Measurements from ENCODE around the gene HIPK4.

HIPK4 gene

DNA sequence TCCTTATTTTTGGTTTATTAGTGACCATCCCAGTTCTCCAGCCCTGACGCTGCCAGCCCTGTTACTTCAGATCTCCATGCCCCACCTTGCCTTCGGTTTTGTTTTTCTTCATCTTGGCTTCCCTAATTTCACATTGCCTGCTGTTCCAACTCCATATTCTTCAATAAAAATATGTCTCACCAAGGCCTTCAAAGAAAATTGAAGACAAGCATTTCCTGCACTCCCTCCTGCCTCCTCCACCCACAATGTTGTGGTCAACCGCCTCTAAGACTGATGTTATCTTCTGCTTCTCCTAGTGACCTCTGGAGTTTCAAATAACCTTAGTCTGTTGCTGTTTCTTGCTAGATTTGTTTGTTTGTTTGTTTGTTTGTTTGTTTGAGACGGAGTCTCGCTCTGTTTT, 26.9 kb downstream of the HIPK4 start:
- FAIRE-seq: no peak

DNA sequence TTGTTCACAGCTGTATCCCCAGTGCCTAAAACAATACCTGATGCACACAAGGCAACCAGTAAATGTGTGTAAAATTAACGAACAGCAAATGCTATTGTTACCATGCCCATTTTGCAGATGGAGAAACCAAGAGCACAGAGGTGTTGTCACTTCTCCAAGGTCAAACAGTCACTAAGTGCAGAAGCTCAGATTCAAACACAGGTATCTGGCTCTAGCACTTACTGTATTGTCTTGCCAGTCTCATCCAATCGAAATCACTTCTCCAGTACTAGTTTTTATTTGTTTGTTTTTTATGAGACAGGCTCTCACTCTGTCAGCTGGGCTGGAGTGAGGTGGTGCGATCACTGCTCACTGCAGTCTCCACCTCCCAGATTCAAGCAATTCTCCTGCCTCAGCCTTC, 27.8 kb downstream of the HIPK4 start:
- FAIRE-seq: no peak

DNA sequence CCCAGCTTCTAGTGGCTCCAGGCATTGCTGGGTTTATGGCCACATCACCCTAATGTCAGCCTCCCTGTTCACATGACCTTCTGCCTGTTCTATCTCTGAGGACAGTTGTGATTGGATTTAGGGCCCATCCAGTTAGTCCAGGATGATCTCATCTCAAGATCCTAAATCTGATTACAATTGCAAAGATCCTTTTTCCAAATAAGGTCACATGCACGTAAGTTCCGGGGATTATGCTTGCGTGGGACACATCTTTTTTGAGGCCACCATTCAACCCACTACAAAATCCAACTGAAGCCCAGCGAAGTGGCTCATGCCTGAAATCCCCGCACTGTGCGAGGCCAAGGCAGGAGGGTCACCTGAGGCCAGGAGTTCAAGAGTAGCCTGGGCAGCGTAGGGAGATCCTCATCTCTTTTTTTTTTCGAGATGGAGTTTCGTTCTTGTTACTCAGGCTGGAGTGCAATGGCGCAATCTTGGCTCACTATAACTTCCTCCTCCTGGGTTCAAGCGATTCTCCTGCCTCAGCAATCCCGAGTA, 29.2 kb downstream of the HIPK4 start:
- no peak for FAIRE-seq

DNA sequence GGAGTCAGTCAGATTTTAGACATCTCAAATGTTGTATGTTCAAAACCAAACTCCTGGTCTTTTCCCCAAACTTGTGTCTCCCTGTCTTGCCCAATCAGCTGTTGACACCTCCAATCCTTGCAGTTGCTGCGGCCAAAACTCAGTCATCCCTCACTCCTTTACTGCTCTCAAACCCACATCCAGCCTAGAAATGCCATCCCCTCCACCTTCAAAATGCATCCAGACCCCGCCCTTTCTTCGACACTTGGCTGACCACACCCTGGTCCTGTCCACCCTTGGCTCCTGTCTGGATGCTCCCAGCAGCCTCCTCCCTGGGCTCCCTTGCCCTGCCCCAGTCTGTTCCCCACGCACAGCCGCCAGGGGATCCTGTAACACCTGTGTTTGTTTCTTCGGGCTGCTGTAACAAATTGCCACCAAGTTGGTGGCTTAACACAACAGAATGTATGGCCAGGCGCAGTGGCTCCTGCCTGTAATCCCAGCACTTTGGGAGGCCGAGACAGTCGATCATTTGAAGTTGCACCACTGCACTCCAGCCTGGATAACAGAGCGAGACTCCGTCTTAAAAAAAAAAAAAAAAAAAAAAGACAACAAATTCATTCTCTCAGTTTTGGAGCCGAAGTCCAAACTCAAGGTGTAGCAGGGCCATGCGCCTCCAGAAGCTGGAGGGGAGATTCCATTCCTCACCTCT, 29.8 kb downstream of the HIPK4 start:
- no peak for FAIRE-seq

DNA sequence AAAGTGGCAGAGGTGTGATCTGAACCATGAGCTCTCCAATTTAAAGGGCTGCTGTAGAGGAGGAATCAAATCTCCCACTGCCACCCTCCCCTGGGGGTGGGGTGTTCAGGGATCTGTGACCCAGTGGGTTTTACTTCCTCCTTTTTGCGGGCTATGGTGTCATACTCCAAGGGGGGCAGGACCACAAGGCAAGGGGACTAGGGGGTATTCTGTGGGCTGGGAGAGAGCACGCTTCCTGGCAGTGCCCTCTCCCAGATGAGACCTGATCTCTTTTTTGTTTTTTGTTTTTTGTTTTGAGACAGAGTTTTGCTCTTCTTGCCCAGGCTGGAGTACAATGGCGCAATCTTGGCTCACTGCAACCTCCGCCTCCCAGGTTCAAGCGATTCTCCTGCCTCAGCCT, 31.2 kb downstream of the HIPK4 start:
- FAIRE-seq: no peak

DNA sequence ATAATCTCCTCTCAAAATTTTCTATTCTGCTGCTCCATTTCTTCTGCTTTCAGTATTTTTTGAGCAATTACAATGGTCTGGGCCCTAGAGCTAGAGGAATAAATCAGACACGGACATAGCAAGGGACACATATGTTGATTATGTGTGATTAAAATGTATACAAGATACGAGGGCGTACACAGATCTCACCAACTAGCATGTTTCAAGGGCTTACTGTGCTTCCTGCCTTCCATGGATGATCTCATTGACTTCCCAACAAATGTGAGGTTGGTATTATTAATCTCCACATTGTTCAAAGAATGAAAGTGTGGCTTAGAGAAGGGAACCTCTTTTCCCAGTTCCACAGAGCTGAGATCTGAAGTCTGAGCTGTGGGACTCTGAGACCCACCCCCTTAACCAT, 32.3 kb downstream of the HIPK4 start:
- no peak for FAIRE-seq

DNA sequence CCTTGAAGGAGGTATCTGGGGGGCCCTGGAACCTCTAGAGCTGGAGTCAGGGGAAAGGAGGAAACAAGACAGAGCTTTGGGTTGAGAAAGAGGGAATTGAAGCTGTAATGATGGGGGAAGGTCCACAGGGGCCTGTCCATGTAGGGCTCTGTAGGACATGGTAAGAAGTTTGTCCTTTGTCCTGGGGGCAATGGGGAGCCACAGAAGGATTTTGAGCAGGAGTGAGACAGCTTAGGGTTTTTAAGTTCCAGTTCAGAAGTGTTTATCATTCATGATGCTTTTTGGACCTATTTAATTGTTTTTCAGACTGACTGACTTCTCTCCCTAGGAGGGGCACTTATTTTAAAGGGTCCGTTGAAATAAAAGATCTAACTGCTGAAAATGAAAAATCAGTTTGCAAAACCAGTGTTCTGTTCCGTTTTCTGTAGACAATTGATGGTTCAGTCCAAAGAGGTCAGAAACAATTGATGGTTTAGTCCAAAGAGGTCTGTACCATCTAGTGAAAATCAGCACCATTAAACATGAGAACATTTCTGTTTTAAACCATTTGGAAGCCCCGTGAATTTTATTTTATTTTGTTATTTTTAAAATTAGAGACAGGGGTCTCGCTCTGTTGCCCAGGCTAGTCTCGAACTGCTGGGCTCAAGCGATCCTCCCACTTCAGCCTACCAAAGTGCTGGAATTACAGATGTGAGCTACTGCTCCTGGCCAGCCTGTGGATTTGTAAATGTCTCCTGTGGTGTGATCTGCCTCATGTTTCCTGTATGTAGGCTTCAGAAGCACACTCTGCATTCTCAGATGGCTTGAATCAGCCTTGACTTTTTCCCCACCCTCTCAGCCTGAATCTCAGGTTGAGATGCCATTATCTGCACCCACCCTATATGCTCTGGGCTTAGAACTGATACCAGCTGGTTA, 33.0 kb downstream of the HIPK4 start:
- no peak for FAIRE-seq

DNA sequence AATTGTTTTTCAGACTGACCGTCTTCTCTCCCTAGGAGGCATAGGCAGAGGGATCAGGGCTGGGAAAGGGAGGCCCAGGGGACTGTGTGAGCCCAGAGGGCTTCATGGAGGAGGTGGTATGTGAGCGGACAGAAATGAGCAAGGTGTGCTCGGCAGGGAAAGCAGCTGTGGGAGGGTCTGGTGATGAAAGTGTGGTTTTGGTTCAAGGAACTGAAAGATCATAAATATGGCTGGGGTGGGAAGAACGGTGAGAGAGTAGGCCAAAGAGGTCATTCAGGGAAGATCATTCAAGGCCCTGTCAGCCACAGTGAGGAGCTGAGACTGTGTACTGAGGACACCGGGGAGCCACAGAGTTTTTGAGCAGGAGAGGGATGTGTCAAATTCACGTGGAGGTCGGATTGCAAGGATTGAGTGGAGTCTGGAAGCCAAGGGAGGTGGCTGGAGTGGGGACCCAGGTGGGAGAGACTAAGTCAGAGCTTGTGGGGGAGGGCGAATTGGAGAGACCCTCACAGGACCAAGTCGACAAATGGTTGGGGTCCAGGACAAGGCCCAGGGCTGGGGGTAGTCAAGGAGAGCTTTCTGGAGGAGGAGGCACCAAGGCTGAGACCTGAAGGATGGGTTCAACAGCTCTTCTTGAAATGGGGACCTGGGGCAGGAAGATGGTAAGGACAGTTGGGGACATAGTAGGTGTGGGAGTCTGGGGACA, 33.9 kb downstream of the HIPK4 start:
- FAIRE-seq: no peak

DNA sequence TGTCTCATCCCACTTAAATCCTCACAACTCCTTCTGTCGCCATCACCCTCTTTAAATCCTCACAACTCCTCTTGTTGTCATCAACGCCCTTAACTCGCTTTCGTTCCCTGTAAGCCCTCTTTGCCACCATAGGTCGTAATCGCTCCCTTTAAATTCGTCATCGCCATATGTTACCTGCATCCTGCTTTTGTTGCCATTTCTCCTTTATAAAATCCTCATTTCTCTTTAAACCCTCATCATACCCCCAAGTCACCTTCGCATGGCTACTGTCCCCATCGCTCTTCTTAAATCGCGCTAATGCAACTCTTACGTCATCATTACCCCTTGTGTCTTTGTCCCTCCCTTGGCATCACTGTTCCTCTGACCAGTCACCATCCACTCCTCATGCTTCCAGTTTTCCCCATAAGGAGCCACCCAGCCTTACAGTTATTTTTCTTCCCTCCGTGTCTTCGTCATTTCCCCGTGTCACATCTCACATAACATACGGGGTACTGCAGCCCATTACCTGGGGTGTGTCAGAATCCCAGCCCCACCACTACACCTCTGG, 40.9 kb downstream of the HIPK4 start:
- FAIRE-seq: no peak

DNA sequence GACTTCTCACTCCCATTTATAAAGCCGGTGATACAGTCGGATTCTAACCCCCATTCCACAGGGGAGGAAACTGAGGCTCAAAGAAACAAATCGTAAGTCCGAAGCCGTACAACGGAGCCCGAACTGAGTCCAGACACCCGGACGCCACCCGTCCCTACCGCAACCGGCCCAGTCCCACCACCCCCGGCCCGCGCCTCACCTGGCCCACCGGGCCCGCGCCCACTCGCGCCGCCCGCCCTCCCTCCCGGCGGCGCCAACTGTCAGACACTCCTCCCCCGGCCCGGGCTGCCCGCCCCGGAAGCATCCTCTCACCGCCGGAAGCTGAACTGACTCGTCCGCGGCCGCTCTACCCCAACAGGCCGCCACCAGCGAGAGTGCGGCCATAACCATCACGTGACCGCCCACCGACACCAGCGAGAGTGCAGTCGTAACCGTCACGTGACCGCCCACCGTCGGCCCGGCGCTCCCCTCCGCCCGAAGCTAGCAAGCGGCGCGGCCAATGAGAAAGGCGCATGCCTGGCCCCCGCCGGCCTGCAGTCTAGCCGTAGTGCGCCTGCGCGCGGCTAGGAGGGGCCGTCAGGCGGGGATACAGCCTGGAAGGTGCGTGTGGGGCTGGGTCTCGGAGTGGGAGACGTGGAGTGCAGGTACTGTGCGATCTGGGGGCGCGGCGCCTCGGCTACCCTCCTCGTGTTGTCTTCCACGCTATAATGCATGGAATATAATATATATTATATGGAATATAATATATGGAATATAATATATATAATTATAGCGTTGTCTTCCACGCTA, 41.7 kb downstream of the HIPK4 start, which contains the start of the genes C19orf47 and PLD3:
Gene C19orf47 (minus strand): TSS at position 273 of the 789 bp plus-strand sequence. CDS start 6,540 bp downstream, outside the sequence.
Gene PLD3 (plus strand): TSS at position 571 of the 789 bp plus-strand sequence. CDS start 17,789 bp downstream, outside the sequence.
- no peak for FAIRE-seq

DNA sequence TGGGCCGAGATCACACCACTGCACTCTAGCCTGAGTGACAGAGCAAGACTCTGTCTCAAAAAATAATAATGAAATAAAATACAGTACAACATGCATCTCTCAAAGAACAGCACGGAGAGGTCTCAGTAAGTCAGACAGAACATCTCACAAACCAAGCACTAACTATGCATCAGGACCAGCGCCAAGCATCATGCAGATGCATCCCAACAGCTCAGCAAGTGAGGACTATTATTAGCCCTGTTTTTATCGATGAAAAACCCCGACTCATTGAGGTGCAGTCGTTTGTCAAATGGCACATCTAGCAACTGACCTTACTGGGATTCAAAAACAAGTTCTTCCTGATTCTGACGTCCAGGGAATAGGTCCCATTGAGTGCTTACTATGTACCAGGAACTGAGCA, 45.6 kb downstream of the HIPK4 start:
- FAIRE-seq: no peak

DNA sequence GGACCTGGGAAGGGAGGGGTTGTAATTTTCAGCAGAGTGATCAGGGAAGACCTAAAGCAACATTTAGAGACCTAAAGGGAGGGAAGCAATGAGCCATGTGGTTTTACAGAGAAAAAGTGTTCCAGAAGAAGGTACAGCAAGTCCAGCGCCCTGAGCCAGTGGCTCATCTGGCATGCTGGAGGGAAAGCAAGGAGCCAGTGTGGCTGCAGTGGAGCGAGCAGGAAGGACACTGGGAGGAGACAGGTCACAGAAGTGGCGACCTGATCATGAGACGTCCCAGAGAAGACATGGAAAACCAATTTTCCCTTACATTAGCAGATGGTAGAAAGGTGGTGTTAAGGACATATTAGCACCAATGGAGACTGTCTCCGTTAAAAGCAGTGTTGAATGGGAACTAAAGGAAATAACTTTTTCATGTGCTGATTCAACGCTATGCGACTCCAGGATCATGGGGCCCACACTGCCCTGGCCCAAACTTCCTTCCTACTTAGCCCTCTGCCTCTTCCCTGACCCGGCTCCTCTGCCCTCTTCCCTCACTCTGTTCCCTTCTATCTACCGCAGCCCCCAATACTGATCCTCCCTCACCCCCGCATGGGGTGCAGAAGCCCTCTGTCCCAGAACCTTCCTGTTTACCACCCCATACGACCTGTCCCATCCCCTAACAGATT, 47.2 kb downstream of the HIPK4 start:
- FAIRE-seq: no peak

DNA sequence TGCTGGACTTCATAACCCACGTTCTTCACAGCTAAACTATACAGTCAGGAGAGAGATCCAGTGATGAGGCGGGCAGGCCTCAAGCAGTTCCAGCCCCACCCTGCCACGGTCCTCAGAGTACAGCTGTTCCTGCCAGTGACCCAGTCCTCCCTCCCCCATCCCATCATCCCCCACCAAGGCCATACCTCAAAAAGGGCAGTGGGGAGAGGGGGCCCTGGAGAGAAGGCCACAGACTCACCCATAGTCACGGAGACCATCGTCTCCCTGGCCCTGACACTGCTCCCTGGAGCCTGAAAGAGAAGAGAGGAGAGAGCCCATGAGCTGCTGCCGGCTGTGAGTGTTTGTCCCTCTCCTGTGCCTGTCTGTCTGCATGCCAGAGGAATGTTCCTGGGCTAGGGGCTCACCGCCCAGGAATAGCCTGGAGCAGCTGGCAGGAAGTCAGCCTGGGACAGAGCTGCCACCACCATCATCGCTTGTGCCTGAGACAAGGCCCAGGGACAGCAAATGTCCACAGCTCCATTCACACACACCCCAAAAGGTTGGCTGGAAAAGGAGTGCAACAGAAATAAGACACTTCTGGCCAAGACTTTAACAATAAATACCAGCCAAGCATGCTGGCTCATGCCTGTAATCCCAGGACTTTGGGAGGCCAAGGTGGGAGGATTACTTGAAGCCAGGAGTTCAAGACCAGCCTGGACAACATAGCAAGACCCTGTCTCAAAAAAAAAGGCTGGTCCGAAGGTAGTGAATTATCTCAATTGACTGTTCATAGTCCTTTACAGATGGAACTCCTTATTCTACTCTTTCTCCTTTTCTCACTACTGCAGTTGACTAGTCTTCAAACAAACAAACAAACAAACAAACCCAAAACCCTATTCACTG, 48.1 kb downstream of the HIPK4 start:
- FAIRE-seq: no peak

DNA sequence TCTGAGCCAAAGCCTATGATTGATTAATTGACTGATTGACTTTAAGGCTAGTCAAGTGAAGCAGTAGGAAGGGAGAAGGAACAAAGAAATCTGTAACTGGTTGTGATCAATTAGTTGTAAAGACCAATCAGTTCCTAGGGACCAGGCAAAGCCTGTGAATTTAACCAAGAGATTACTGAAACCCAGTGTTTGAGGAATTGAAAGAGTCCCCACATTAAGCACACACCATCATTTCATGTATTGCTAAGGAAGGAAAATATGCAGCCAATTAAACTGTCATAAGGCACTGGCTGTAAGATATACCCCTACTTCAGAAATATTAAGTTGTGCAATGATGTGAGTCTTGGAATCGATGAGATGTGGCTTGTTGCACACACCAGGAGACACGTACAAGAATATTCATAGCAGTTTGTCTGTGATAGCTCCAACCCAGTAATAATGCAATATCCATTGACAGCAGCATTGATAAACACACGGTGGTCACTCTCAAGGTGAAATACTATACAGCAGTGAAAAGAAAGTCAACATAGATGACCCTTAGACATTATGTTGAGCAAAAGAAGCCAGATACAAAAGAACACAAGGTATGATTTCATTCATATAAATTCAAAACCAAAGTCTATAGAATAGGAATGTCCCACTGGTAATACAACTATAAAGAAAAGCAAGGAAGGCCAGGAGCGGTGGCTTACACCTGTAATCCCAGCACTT, 50.8 kb downstream of the HIPK4 start:
- FAIRE-seq: no peak

DNA sequence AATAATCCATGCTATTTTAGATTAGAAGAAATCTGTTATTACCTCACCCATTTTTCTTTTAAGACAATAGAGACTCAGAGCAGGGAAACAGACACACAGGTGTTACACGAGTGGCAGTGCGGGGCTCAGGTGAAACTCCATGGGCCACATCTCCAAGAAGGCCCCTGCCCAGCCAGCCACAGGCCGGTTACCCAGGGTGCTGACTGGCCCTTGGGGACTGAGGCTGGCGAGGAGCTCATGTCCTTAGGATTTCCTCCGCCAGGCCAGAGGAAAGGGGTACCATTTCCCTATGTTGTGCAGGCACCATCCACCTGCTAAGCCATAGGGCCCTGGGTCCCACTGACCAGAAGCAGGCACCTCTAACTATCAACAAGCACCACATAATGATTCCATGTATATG, 52.4 kb downstream of the HIPK4 start:
- no peak for FAIRE-seq

DNA sequence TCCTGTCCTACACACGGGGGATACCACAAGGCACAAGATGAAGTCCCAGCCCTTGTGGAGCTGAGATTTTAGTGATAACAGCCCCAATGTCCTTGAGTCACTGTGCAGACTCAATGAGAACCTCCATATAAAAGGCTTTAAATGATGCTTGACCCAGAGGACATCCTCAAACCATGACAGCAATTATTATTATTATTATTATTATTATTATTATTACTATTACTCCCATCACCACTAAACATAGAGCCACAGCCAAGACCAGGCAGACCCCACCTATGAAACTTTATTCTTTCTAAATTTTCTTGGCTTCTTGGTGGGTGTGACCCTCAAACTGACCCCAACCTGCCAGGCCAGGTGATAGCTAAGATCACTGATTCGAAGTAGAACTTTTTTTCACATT, 52.9 kb downstream of the HIPK4 start:
- FAIRE-seq: no peak

DNA sequence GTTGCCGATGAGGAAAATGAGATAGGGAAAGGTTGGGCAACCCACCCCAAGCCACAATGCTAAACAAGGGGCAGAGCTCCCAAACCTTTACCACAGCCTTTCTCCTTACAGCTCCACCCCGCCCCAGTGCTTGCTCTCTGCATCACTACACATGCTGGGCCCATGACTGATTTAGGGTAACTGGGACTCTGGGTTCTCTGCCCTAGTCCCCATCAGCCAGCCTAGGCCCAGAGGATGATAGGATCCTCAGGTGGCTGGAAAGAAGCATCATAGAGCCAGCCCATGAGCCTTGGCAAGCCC, 53.4 kb downstream of the HIPK4 start:
- no peak for FAIRE-seq

DNA sequence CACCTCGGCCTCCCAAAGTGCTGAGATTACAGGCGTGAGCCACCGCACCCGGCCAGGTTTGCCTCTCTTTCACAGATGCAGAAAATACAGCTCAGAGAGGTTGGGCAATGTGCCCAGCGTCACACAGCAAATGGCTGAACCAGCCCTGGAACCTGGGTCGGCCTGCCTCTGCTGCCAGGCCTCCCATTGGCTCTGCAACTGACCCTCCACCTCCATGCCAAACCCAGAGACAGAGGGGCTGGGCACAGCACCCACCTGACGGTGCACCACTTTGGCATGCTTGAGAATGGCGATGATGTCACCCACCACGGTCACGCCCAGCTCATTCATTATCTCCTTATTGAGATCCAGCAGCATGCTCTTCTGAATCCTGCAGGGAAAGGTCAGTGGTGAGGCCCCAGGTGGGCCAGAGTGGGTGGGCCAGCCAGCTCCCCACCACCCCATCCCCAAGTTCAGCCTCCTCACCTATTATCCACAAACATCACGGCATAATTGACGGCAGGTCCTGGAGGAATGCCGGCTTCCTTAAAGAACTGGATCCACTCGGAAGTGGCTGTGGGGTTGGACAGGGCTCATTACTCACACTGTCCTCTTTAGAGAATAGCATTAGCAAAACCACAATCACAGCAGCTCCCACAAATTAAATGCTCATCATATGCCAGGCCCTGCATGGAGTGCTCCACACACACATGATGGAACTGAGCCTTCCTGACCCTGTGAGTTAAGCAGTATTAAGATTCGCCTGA, 54.0 kb downstream of the HIPK4 start:
- FAIRE-seq: no peak

DNA sequence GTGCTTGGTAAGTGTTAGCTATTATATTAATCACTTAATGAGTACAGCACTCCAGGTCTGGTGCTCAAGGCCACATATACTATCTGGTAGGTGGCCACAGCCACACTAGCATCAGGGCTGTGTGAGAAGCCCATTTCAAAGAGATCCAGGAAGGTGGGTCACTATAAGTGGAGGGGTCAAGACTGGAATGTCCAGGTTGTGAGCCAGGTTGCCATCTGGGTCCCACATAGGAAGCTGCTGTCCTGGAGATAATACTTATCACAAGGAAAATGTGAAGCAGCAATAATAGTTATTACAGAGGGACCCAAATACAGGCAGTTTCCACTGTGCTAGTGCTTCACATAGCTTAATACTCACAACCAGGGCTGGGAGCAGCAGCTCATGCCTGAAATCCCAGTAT, 54.9 kb downstream of the HIPK4 start:
- FAIRE-seq: no peak
